Esophagus squamous epithelium (tissue), 5 donors: Measurements from ENCODE around the gene RAB26. TPM values are rescaled to one million over a fixed set of nuclear protein-coding genes. Genes with fewer than 3 reads are reported as not detected.
"Not testable (repeated sequence)": the region's sequence is repeated elsewhere in the genome, so short reads cannot be mapped to it uniquely, and the experiment has no call there.

ENCODE experiments used
- DNase-seq: peaks from one replicate; lab custom pipeline; 2025; lab: John Stamatoyannopoulos, UW
- H3K27ac ChIP-seq, 4 donors: fragments of 200-600 bp; sonication (generic); one replicate each; pipeline ENCODE4 v1.5.1; 2016 to 2019; ENCODE audit warnings: mild to moderate bottlenecking in 1 of 4
- H3K27me3 ChIP-seq, 4 donors: fragments of 200-600 bp; sonication (generic); 1 replicate in 3 of 4; 2 replicates in 1 of 4; pipeline versions ENCODE4 v1.5.1 to v1.6.0; 2017 to 2021; ENCODE audit warnings: antibody characterized with exemption in 1 of 4
- H3K36me3 ChIP-seq, 3 donors: fragments of 200-600 bp; sonication (generic); one replicate each; pipeline ENCODE4 v1.5.1; 2016 to 2019
- H3K4me1 ChIP-seq, 3 donors: fragments of 200-600 bp; sonication (generic); one replicate each; pipeline ENCODE4 v1.5.1; 2017 to 2019
- H3K4me3 ChIP-seq, 4 donors: fragments of 200-600 bp; sonication (generic); 1 replicate in 3 of 4; 2 replicates in 1 of 4; pipeline ENCODE4 v1.5.1; 2016 to 2019; ENCODE audit warnings: mild to moderate bottlenecking in 2 of 4, moderate library complexity in 1 of 4
- H3K9me3 ChIP-seq, 3 donors: fragments of 200-600 bp; sonication (generic); one replicate each; pipeline ENCODE4 v1.5.1; 2016 to 2019
- POLR2A ChIP-seq, 4 donors: fragments of 450-650 bp; IDR thresholded peaks; one replicate each; pipeline ENCODE4 v1.6.1; 2017; ENCODE audit warnings: antibody characterized with exemption in 4 of 4, mild to moderate bottlenecking in 4 of 4, moderate library complexity in 3 of 4
- WGBS, 2 donors: methylation state at CpG; one replicate each; pipeline ENCODE4 v1.1.5; 2018; 5-methylcytosine and 5-hydroxymethylcytosine counted together
- intact Hi-C: fragments of 100-400 bp; cut with DNase I; formaldehyde crosslinking; loops from one replicate; pipeline ENCODE4 v1.15.0; 2022
- total RNA-seq, 4 donors: library from RNA; depleted of rRNA; stranded (reverse); fragments of >200 nt; gene quantifications; one replicate each; pipeline ENCODE4 v1.1.0, GENCODE V29; 2016
- TF ChIP-seq, protein P1 (sequence below), 6 experiments: fragments of 450-650 bp in 4 of 6; fragments of 200-600 bp in 2 of 6; sonication (generic) in 2 of 6; IDR thresholded peaks; one replicate each; pipeline ENCODE4 v1.5.1; 2016 to 2019; ENCODE audit warnings: antibody characterized with exemption in 6 of 6, mild to moderate bottlenecking in 4 of 6, moderate library complexity in 4 of 6
- donor health status: DM: yes; HTN: yes; CAD: no.

The RAB26 gene, protein sequence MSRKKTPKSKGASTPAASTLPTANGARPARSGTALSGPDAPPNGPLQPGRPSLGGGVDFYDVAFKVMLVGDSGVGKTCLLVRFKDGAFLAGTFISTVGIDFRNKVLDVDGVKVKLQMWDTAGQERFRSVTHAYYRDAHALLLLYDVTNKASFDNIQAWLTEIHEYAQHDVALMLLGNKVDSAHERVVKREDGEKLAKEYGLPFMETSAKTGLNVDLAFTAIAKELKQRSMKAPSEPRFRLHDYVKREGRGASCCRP
- 1 to 10 TPM in 2 of 4 donors, under 1 TPM in 2; 0.26 to 4.2 (median 0.99) TPM for total RNA-seq

DNA sequence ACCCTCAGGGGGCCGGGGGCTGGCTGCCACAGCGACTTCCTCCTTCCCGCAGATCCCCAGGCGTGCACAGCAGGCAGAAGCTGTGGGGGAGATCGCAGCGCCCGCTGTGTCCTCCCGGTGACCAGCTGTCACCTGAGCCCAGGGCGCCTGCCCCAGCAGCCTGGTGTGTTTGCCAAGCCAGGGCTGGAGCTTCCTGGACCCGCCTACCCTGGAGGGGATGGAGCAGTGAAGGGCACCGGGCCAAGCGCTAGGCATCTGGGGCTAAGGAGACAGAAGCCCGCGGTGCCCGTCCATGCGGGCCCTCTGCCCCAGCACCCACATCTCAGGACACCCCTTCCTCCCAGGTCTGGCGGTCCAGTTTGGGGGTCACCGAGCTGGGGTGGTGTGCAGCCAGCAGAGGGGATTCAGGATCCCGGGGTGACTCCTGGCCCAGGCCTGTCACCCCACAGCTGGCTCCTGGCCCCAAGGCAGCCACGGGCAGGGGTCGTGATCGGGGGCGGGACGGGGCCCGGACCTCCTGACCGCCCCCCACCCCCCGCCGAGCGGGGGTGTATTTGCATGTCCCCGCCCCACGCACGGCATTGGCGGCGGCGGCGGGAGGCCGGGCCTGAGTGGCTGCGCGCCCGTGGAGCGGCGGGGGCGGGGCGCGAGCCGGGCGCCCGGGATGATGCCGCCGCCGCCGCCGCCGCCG lies at the start of gene RAB26:
RAB26 (plus strand) TSS at position 645 of the 691 bp plus-strand sequence. CDS start 159 bp downstream, outside the sequence.
- Histone ChIP-seq H3K36me3 (peaks cover 0 to 18% (median 6%) of the 10 kb centered on the region in 3 donors), H3K4me3 (peak within 1 kb of the TSS; percentile 24 to 69 (median 44)), H3K27me3 (no peaks in the 10 kb centered on the region), H3K4me1 (peaks cover 52 to 58% (median 55%) of the 10 kb centered on the region in 3 donors), H3K27ac (peak within 1 kb of the TSS; percentile 61 to 87 (median 74)), H3K9me3 (no peaks in the 10 kb centered on the region)
- no CpG with 5 or more reads among the region's 55 CpGs for WGBS, 2 donors
- DNase-seq: no peak
- intact Hi-C loops: no loop called here
- TF ChIP-seq, protein P1, sequence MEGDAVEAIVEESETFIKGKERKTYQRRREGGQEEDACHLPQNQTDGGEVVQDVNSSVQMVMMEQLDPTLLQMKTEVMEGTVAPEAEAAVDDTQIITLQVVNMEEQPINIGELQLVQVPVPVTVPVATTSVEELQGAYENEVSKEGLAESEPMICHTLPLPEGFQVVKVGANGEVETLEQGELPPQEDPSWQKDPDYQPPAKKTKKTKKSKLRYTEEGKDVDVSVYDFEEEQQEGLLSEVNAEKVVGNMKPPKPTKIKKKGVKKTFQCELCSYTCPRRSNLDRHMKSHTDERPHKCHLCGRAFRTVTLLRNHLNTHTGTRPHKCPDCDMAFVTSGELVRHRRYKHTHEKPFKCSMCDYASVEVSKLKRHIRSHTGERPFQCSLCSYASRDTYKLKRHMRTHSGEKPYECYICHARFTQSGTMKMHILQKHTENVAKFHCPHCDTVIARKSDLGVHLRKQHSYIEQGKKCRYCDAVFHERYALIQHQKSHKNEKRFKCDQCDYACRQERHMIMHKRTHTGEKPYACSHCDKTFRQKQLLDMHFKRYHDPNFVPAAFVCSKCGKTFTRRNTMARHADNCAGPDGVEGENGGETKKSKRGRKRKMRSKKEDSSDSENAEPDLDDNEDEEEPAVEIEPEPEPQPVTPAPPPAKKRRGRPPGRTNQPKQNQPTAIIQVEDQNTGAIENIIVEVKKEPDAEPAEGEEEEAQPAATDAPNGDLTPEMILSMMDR (IDR thresholded peaks at IDR 0.05): no peak

GRCh38 chr16:2101581-2101980 lies 46.8 kb upstream of the RAB26 start:
- H3K27me3 ChIP-seq, intact Hi-C loops, H3K4me3 ChIP-seq, H3K4me1 ChIP-seq, H3K9me3 ChIP-seq, DNase-seq: not testable (repeated sequence)
- peak overlapping the region in 1 of 4 donors; percentile 7 for H3K27ac ChIP-seq
- WGBS, 2 donors: 76 to 91% methylated on average over 11 of the region's 16 CpGs
- H3K36me3 ChIP-seq: peaks cover 17 to 88% (median 43%) of the 10 kb centered on the region in 3 donors

GRCh38 chr16:2102471-2102870 lies 46.0 kb upstream of the RAB26 start:
- H3K9me3 ChIP-seq: no peaks in the 10 kb centered on the region

GRCh38 chr16:2104464-2104863 lies 44.0 kb upstream of the RAB26 start:
- peaks cover 15 to 89% (median 42%) of the 10 kb centered on the region in 3 donors for H3K36me3 ChIP-seq
- WGBS, 2 donors: no CpG with 5 or more reads among the region's 20 CpGs

More at GRCh38 chr16:2102471-2102870, 46.0 kb upstream of the RAB26 start:
- TF ChIP-seq POLR2A (IDR thresholded peaks at IDR 0.05): no peak
- TF ChIP-seq, protein P1 (IDR thresholded peaks at IDR 0.05): no peak
- H3K27ac ChIP-seq: no peak overlapping the region
- H3K4me1 ChIP-seq: no peaks in the 10 kb centered on the region
- intact Hi-C loops: no loop called here
- H3K4me3 ChIP-seq: no peak overlapping the region
- H3K36me3 ChIP-seq: peaks cover 17 to 87% (median 38%) of the 10 kb centered on the region in 3 donors
- WGBS, 2 donors: 88% methylated on average over 4 of the region's 19 CpGs; no CpG with 5 or more reads in 1 of the 2 donors
- DNase-seq: no peak
- no peaks in the 10 kb centered on the region for H3K27me3 ChIP-seq

DNA sequence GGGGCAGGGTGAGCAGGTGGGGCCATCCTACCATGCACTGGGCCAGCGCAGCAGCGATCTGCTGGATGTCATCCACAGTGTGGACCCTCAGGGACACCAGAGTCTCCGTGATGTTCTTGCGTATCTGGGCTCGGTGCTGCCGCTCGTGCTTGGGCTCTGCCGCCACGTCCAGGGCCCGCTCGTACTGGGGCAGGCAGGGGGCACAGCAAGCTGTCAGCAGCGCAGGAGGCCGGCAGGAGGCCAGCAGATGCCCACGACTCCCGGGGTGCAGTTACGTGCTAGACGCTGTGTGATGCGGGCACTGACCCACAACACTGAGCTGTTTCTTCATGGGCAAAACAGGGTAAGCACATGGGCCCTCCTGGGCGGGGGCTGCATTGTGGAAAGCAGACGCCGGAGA lies 43.1 kb upstream of the RAB26 start:
- H3K27me3 ChIP-seq, H3K4me1 ChIP-seq, H3K4me3 ChIP-seq, DNase-seq, H3K27ac ChIP-seq, H3K9me3 ChIP-seq, intact Hi-C loops: not testable (repeated sequence)
- 95 to 100% methylated on average over 2 to 6 of the region's 21 CpGs for WGBS, 2 donors
- H3K36me3 ChIP-seq: peaks cover 6 to 89% (median 35%) of the 10 kb centered on the region in 3 donors

More at GRCh38 chr16:2104464-2104863, 44.0 kb upstream of the RAB26 start:
- H3K27me3 ChIP-seq, DNase-seq, H3K9me3 ChIP-seq, H3K27ac ChIP-seq, intact Hi-C loops, H3K4me1 ChIP-seq, H3K4me3 ChIP-seq: not testable (repeated sequence)

GRCh38 chr16:2105769-2106168 lies 42.7 kb upstream of the RAB26 start:
- H3K27me3 ChIP-seq, H3K4me1 ChIP-seq, H3K4me3 ChIP-seq, H3K9me3 ChIP-seq, intact Hi-C loops, H3K27ac ChIP-seq, DNase-seq: not testable (repeated sequence)
- peaks cover 4 to 89% (median 35%) of the 10 kb centered on the region in 3 donors for H3K36me3 ChIP-seq
- WGBS, 2 donors: 84% methylated on average over 14 of the region's 22 CpGs; no CpG with 5 or more reads in 1 of the 2 donors

- DNase-seq, H3K27me3 ChIP-seq, H3K27ac ChIP-seq, H3K9me3 ChIP-seq, H3K4me1 ChIP-seq, intact Hi-C loops, H3K4me3 ChIP-seq: not testable (repeated sequence)
- peaks cover 4 to 89% (median 35%) of the 10 kb centered on the region in 3 donors for H3K36me3 ChIP-seq
- WGBS, 2 donors: no CpG with 5 or more reads among the region's 38 CpGs
These were observed 42.2 kb upstream of the RAB26 start for GRCh38 chr16:2106211-2106610.

DNA sequence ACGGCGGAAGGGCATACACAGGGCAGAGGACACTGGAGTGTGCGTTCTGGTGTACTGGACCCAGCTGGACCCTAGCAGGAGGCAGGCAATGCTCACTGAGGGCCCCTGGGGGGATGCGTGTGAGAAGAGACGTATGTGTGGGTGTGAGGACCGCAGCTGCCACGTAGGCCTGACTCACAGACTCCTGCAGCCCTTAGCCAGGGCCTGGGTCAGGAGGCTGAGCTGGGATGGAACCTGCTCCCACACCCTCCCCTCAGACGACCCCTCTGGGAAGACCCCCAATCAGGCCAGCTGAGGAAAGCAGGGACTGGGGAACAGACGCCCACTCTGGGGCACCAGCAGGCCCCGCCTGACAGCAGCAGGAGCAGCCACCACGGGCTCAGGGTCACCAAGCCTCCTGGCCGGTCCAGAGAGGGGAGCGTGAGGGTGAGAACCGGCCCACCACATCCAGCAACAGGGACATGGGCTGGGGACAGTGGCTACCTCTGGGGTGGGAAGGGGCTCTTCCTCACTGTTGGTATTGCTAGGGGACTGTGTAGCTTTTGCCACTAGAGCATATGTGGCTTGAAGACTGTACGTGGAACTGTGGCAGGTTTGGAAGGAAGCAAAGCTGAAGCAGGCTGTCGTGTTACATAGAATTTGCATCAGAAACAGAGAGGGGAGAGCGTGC lies 41.2 kb upstream of the RAB26 start:
- peaks cover 4 to 89% (median 34%) of the 10 kb centered on the region in 3 donors for H3K36me3 ChIP-seq
- H3K27ac ChIP-seq, DNase-seq, intact Hi-C loops, H3K27me3 ChIP-seq, H3K4me3 ChIP-seq, H3K9me3 ChIP-seq, H3K4me1 ChIP-seq: not testable (repeated sequence)
- 56 to 81% methylated on average over 3 to 7 of the region's 17 CpGs for WGBS, 2 donors

DNA sequence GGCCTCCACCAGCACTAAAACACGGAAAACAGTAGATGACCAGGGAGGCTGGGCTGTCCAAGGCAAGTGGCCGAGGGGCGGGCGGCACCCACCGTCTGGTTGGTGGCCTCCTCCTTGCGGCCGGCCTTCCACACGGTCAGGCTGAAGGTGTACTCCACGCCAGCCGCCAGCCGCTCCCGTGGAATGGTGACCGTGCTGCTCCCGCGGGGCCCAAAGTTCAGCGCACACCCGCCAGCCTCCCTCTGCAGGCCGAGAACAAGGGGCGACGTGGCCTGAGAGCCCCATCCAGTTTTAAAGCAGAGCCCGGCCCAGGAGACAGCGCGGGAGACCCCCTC lies 40.7 kb upstream of the RAB26 start:
- H3K36me3 ChIP-seq: peaks cover 4 to 89% (median 29%) of the 10 kb centered on the region in 3 donors
- H3K27me3 ChIP-seq, H3K9me3 ChIP-seq, H3K4me1 ChIP-seq, intact Hi-C loops, DNase-seq, H3K27ac ChIP-seq, H3K4me3 ChIP-seq: not testable (repeated sequence)
- WGBS, 2 donors: 92 to 93% methylated on average over 3 to 4 of the region's 23 CpGs
